Activated naive CD8-positive, alpha-beta T cell (primary cell): ENCODE data around the gene FSD1.
A peak's percentile ranks its signal among the peaks of the same experiment; 100 is the strongest.
"Not testable (repeated sequence)": the region's sequence is repeated elsewhere in the genome, so short reads cannot be mapped to it uniquely, and the experiment has no call there.

ENCODE experiments used
- H3K27ac Mint-ChIP-seq: one replicate; pipeline ENCODE4 v1.8.0; 2021; ENCODE audit warnings: mixed read lengths
- H3K27me3 Mint-ChIP-seq: one replicate; pipeline ENCODE4 v1.8.0; 2021; ENCODE audit warnings: mixed read lengths
- H3K36me3 Mint-ChIP-seq: one replicate; pipeline ENCODE4 v1.8.0; 2021; ENCODE audit warnings: mixed read lengths
- H3K4me1 Mint-ChIP-seq: one replicate; pipeline ENCODE4 v1.8.0; 2021; ENCODE audit warnings: low read depth, mixed read lengths
- H3K4me3 Mint-ChIP-seq: one replicate; pipeline ENCODE4 v1.8.0; 2021; ENCODE audit warnings: mild to moderate bottlenecking, mixed read lengths
- H3K9me3 Mint-ChIP-seq: one replicate; pipeline ENCODE4 v1.8.0; 2021; ENCODE audit warnings: low read depth, mixed read lengths

The FSD1 gene

GRCh38 chr19:4278419-4279266 is 25.8 kb upstream of the FSD1 start, which contains the start of gene SHD:
Gene SHD (plus strand): TSS chr19:4279266. CDS start chr19:4280064, 798 bp downstream.
- Mint-ChIP-seq H3K36me3 (no peaks in the 10 kb centered on the region), H3K4me1 (peaks cover 7% of the 10 kb centered on the region), H3K9me3 (no peaks in the 10 kb centered on the region), H3K4me3 (peak within 1 kb of the TSS; percentile 68), H3K27me3 (peaks cover 3% of the 10 kb centered on the region), H3K27ac (no peak within 1 kb of the TSS)

- Mint-ChIP-seq H3K9me3 (no peaks in the 10 kb centered on the region), H3K36me3 (no peaks in the 10 kb centered on the region), H3K4me3 (no peak overlapping the region), H3K4me1 (peaks cover 7% of the 10 kb centered on the region), H3K27me3 (peaks cover 3% of the 10 kb centered on the region), H3K27ac (no peak overlapping the region)
Measured at GRCh38 chr19:4279267-4279529, 25.2 kb upstream of the FSD1 start.

- Mint-ChIP-seq H3K9me3 (no peaks in the 10 kb centered on the region), H3K4me1 (peaks cover 7% of the 10 kb centered on the region), H3K4me3 (peak overlapping the region; percentile 63), H3K27ac (no peak overlapping the region), H3K36me3 (no peaks in the 10 kb centered on the region), H3K27me3 (peaks cover 3% of the 10 kb centered on the region)
Measured at GRCh38 chr19:4279530-4280422, 24.6 kb upstream of the FSD1 start.

GRCh38 chr19:4284176-4284958 is 20.0 kb upstream of the FSD1 start:
- Mint-ChIP-seq H3K4me3 (no peak overlapping the region), H3K4me1 (peaks cover 2% of the 10 kb centered on the region), H3K27me3 (peaks cover 3% of the 10 kb centered on the region), H3K36me3 (no peaks in the 10 kb centered on the region), H3K9me3 (no peaks in the 10 kb centered on the region), H3K27ac (no peak overlapping the region)

- H3K9me3 Mint-ChIP-seq: no peaks in the 10 kb centered on the region
- no peak overlapping the region for H3K27ac Mint-ChIP-seq
- peaks cover 3% of the 10 kb centered on the region for H3K27me3 Mint-ChIP-seq
- H3K4me1 Mint-ChIP-seq: no peaks in the 10 kb centered on the region
- H3K4me3 Mint-ChIP-seq: no peak overlapping the region
- H3K36me3 Mint-ChIP-seq: no peaks in the 10 kb centered on the region
Measured at GRCh38 chr19:4284974-4285373, 19.4 kb upstream of the FSD1 start.

- H3K36me3 Mint-ChIP-seq, H3K27ac Mint-ChIP-seq, H3K4me3 Mint-ChIP-seq, H3K27me3 Mint-ChIP-seq, H3K9me3 Mint-ChIP-seq, H3K4me1 Mint-ChIP-seq: not testable (repeated sequence)
Measured at GRCh38 chr19:4286141-4286540, 18.3 kb upstream of the FSD1 start.

- no peaks in the 10 kb centered on the region for H3K36me3 Mint-ChIP-seq
- no peaks in the 10 kb centered on the region for H3K9me3 Mint-ChIP-seq
- H3K27me3 Mint-ChIP-seq: no peaks in the 10 kb centered on the region
- no peaks in the 10 kb centered on the region for H3K4me1 Mint-ChIP-seq
- no peak overlapping the region for H3K27ac Mint-ChIP-seq
- H3K4me3 Mint-ChIP-seq: no peak overlapping the region
Measured at GRCh38 chr19:4288091-4288777, 16.2 kb upstream of the FSD1 start.

GRCh38 chr19:4291184-4291732 is 13.1 kb upstream of the FSD1 start:
- H3K4me1 Mint-ChIP-seq: no peaks in the 10 kb centered on the region
- H3K4me3 Mint-ChIP-seq: no peak overlapping the region
- H3K9me3 Mint-ChIP-seq: no peaks in the 10 kb centered on the region
- no peaks in the 10 kb centered on the region for H3K27me3 Mint-ChIP-seq
- H3K36me3 Mint-ChIP-seq: no peaks in the 10 kb centered on the region
- H3K27ac Mint-ChIP-seq: no peak overlapping the region

GRCh38 chr19:4292515-4292914 is 11.9 kb upstream of the FSD1 start:
- Mint-ChIP-seq H3K27ac (no peak overlapping the region), H3K4me3 (no peak overlapping the region), H3K4me1 (peaks cover 6% of the 10 kb centered on the region), H3K36me3 (no peaks in the 10 kb centered on the region), H3K27me3 (no peaks in the 10 kb centered on the region), H3K9me3 (no peaks in the 10 kb centered on the region)

- peaks cover 18% of the 10 kb centered on the region for H3K4me1 Mint-ChIP-seq
- no peaks in the 10 kb centered on the region for H3K9me3 Mint-ChIP-seq
- no peak overlapping the region for H3K27ac Mint-ChIP-seq
- no peak overlapping the region for H3K4me3 Mint-ChIP-seq
- H3K36me3 Mint-ChIP-seq: peaks cover 3% of the 10 kb centered on the region
- no peaks in the 10 kb centered on the region for H3K27me3 Mint-ChIP-seq
Measured at GRCh38 chr19:4294389-4294788, 10.0 kb upstream of the FSD1 start.

GRCh38 chr19:4295972-4296771 is 8.2 kb upstream of the FSD1 start:
- H3K27me3 Mint-ChIP-seq: no peaks in the 10 kb centered on the region
- no peak overlapping the region for H3K4me3 Mint-ChIP-seq
- peaks cover 25% of the 10 kb centered on the region for H3K4me1 Mint-ChIP-seq
- peaks cover 3% of the 10 kb centered on the region for H3K36me3 Mint-ChIP-seq
- H3K9me3 Mint-ChIP-seq: no peaks in the 10 kb centered on the region
- H3K27ac Mint-ChIP-seq: no peak overlapping the region

- no peaks in the 10 kb centered on the region for H3K9me3 Mint-ChIP-seq
- H3K27ac Mint-ChIP-seq: peak overlapping the region; percentile 72
- H3K4me1 Mint-ChIP-seq: peaks cover 39% of the 10 kb centered on the region
- H3K4me3 Mint-ChIP-seq: no peak overlapping the region
- no peaks in the 10 kb centered on the region for H3K27me3 Mint-ChIP-seq
- H3K36me3 Mint-ChIP-seq: peaks cover 3% of the 10 kb centered on the region
Measured at GRCh38 chr19:4297901-4298809, 6.2 kb upstream of the FSD1 start.
